GM18951 (cell line): ENCODE measurements around the gene TSR1.

Experiments
- POLR2A ChIP-seq: IDR thresholded peaks from 4 replicates; pipeline ENCODE4 v1.6.1; 2011; ENCODE audit warnings: mild to moderate bottlenecking; ENCODE audit not compliant: insufficient read length, insufficient read depth; ENCODE audit errors: extremely low read depth
- in situ Hi-C: fragments of 300-500 bp; cut with MboI; formaldehyde crosslinking; loops from one replicate; pipeline ENCODE4 v1.12.0; 2022; ENCODE audit warnings: low sequenced_read_pairs, mixed read lengths, inconsistent platforms; ENCODE audit not compliant: unreplicated experiment

TSR1 gene

GRCh38 chr17:2363851-2364762 is 27.9 kb upstream of the TSR1 start:
- TF ChIP-seq POLR2A = no peak
- in situ Hi-C loops = no loop called here

- TF ChIP-seq POLR2A = no peak
- in situ Hi-C loops = no loop called here
These were observed 27.1 kb upstream of the TSR1 start for GRCh38 chr17:2363318-2363717.

- in situ Hi-C loops = no loop called here
- TF ChIP-seq POLR2A = no peak
These were observed 26.6 kb upstream of the TSR1 start for GRCh38 chr17:2362881-2363280.

GRCh38 chr17:2362416-2362815 is 26.2 kb upstream of the TSR1 start:
- in situ Hi-C loops = no loop called here
- TF ChIP-seq POLR2A = no peak

GRCh38 chr17:2362016-2362415 is 25.8 kb upstream of the TSR1 start:
- TF ChIP-seq POLR2A = no peak
- in situ Hi-C loops = no loop called here

GRCh38 chr17:2361010-2361760 is 24.9 kb upstream of the TSR1 start:
- no peak for TF ChIP-seq POLR2A
- in situ Hi-C loops = no loop called here

- in situ Hi-C loops = no loop called here
These were observed 21.7 kb upstream of the TSR1 start for GRCh38 chr17:2357931-2358434.

GRCh38 chr17:2357237-2357636 is 21.0 kb upstream of the TSR1 start:
- in situ Hi-C loops = no loop called here
- no peak for TF ChIP-seq POLR2A

More at GRCh38 chr17:2357931-2358434, 21.7 kb upstream of the TSR1 start:
- TF ChIP-seq POLR2A = no peak

GRCh38 chr17:2354311-2354710 is 18.1 kb upstream of the TSR1 start:
- no peak for TF ChIP-seq POLR2A
- in situ Hi-C loops = no loop called here

GRCh38 chr17:2351269-2351668 is 15.0 kb upstream of the TSR1 start:
- no peak for TF ChIP-seq POLR2A
- in situ Hi-C loops = no loop called here

- no peak for TF ChIP-seq POLR2A
- in situ Hi-C loops = no loop called here
These were observed 11.8 kb upstream of the TSR1 start for GRCh38 chr17:2347805-2348685.

- in situ Hi-C loops = no loop called here
- no peak for TF ChIP-seq POLR2A
These were observed 10.2 kb upstream of the TSR1 start for GRCh38 chr17:2346475-2346874.

- no peak for TF ChIP-seq POLR2A
- in situ Hi-C loops = no loop called here
These were observed 8.3 kb upstream of the TSR1 start for GRCh38 chr17:2344528-2344927.

GRCh38 chr17:2343421-2343820 is 7.2 kb upstream of the TSR1 start:
- TF ChIP-seq POLR2A = no peak
- in situ Hi-C loops = no loop called here
